GF-D8 (cell line): ENCODE results near the gene TAF7L.
"Not testable (repeated sequence)": the region's sequence is repeated elsewhere in the genome, so short reads cannot be mapped to it uniquely, and the experiment has no call there.

Experiments
- DNase-seq: peaks from one replicate; lab custom pipeline; 2025; lab: John Stamatoyannopoulos, UW

Gene TAF7L

GRCh38 chrX:101290957-101291603 lies at the start of gene TAF7L:
TAF7L (minus strand) TSS chrX:101291334; CDS start chrX:101287543, 3,791 bp downstream.
- no peak for DNase-seq

- no peak for DNase-seq
These were observed 46.7 kb upstream of the TAF7L start for GRCh38 chrX:101337776-101338271.

- DNase-seq: not testable (repeated sequence)
These were observed 43.2 kb upstream of the TAF7L start for GRCh38 chrX:101334310-101334709.

- not testable (repeated sequence) for DNase-seq
These were observed 35.5 kb upstream of the TAF7L start for GRCh38 chrX:101326600-101326999.

GRCh38 chrX:101303790-101304189 lies 12.7 kb upstream of the TAF7L start:
- DNase-seq: no peak

- DNase-seq: not testable (repeated sequence)
These were observed 4.5 kb upstream of the TAF7L start for GRCh38 chrX:101295603-101296002.

GRCh38 chrX:101287402-101287801 lies 3.7 kb downstream of the TAF7L start:
- no peak for DNase-seq

- DNase-seq: no peak
These were observed 14.9 kb downstream of the TAF7L start for GRCh38 chrX:101276238-101276637.

- DNase-seq: no peak
These were observed 16.9 kb downstream of the TAF7L start for GRCh38 chrX:101274198-101274597.

GRCh38 chrX:101265869-101266428 lies 25.2 kb downstream of the TAF7L start:
- DNase-seq: no peak

- no peak for DNase-seq
These were observed 27.4 kb downstream of the TAF7L start for GRCh38 chrX:101263766-101264165.

- DNase-seq: no peak
These were observed 28.5 kb downstream of the TAF7L start for GRCh38 chrX:101262590-101262989.

- no peak for DNase-seq
These were observed 30.7 kb downstream of the TAF7L start for GRCh38 chrX:101260435-101260834.

- no peak for DNase-seq
These were observed 32.9 kb downstream of the TAF7L start for GRCh38 chrX:101258259-101258581.

- no peak for DNase-seq
These were observed 33.5 kb downstream of the TAF7L start for GRCh38 chrX:101257448-101258258.

- DNase-seq: no peak
These were observed 38.5 kb downstream of the TAF7L start for GRCh38 chrX:101252634-101253033.

- no peak for DNase-seq
These were observed 49.6 kb downstream of the TAF7L start for GRCh38 chrX:101241531-101241930.

- no peak for DNase-seq
These were observed 54.1 kb downstream of the TAF7L start for GRCh38 chrX:101237041-101237440.

GRCh38 chrX:101232316-101232715 lies 58.8 kb downstream of the TAF7L start:
- DNase-seq: no peak

GRCh38 chrX:101231080-101231479 lies 60.1 kb downstream of the TAF7L start:
- DNase-seq: no peak

GRCh38 chrX:101230636-101231035 lies 60.5 kb downstream of the TAF7L start:
- DNase-seq: no peak

- no peak for DNase-seq
These were observed 62.0 kb downstream of the TAF7L start for GRCh38 chrX:101229170-101229569.

GRCh38 chrX:101223226-101223625 lies 67.9 kb downstream of the TAF7L start:
- DNase-seq: no peak
